HCT116 (cell line): ENCODE measurements around the gene SLC35F3. TPM values are rescaled to one million over a fixed set of nuclear protein-coding genes. Genes with fewer than 3 reads are reported as not detected.

Experiments used
- ATAC-seq: fragments of 200-7000 bp; cut with Tn5 transposase; 2 replicates; pipeline ENCODE4 v1.9.1; 2020; ENCODE audit warnings: mild to moderate bottlenecking, moderate library complexity
- BruUV-seq: library from RNA; stranded (reverse); fragments of 400-500 nt; replicated peaks from 2 replicates; lab custom pipeline; 2021; lab: Mats Ljungman, UMichigan
- CTCF ChIA-PET: fragments of 300-600 bp; sonication (Branson Sonifier 250); formaldehyde crosslinking; loops from one replicate; lab custom pipeline; 2021; ENCODE audit warnings: antibody characterized with exemption; lab: Charles Lee
- POLR2A ChIA-PET: fragments of 300-600, 350-600 bp; sonication (Branson Sonifier 250); formaldehyde crosslinking; loops from one replicate; lab custom pipeline; 2021; ENCODE audit warnings: antibody characterized with exemption; lab: Charles Lee
- RAD21 ChIA-PET, 2 experiments: fragments of 300-600 bp; sonication (Branson Sonifier 250); formaldehyde crosslinking; loops; one replicate each; lab custom pipeline; 2023; ENCODE audit warnings: low total read pairs in 2 of 2; ENCODE audit not compliant: uncharacterized antibody in 2 of 2, unreplicated experiment in 2 of 2, low non-redundant PET in 1 of 2; lab: Charles Lee
- DNase-seq: peaks from one replicate; pipeline ENCODE4 v3.0.0-alpha.2; 2010; ENCODE audit warnings: low read depth, low spot score
- H2AFZ ChIP-seq: fragments of 200-600 bp; shearing (Covaris generic), sonication (generic); 2 replicates; pipeline ENCODE4 v1.6.1; 2017; ENCODE audit warnings: low read depth, mixed run types, mixed read lengths, antibody characterized with exemption, low read length; ENCODE audit not compliant: poor library complexity, severe bottlenecking
- H3K27ac ChIP-seq: 2 replicates; pipeline ENCODE4 v1.5.1; 2012; ENCODE audit warnings: low read depth, low read length
- H3K27me3 ChIP-seq: fragments of 200-600 bp; sonication (generic); 2 replicates; pipeline ENCODE4 v1.6.1; 2016; ENCODE audit warnings: mixed run types, low read length, mixed read lengths; ENCODE audit not compliant: insufficient read depth
- H3K36me3 ChIP-seq, 2 experiments: fragments of 200-500 bp in 1 of 2; fragments of 200-600 bp in 1 of 2; sonication (Bioruptor generic) in 1 of 2; sonication (generic) in 1 of 2; 2 replicates each; pipeline versions ENCODE4 v1.5.1 to v1.6.1; 2014 to 2016; ENCODE audit warnings: low read length in 2 of 2, inconsistent platforms in 1 of 2, mixed read lengths in 1 of 2, mixed run types in 1 of 2; ENCODE audit not compliant: insufficient read depth in 2 of 2, control insufficient read depth in 1 of 2
- H3K4me1 ChIP-seq, 2 experiments: fragments of 200-600 bp in 1 of 2; sonication (generic) in 1 of 2; 2 replicates each; pipeline versions ENCODE4 v1.5.1 to v1.6.1; 2012 to 2017; ENCODE audit warnings: low read length in 2 of 2, inconsistent platforms in 1 of 2, mild to moderate bottlenecking in 1 of 2, mixed read lengths in 1 of 2, mixed run types in 1 of 2, moderate library complexity in 1 of 2; ENCODE audit not compliant: insufficient read depth in 2 of 2, control insufficient read depth in 1 of 2
- H3K4me2 ChIP-seq: fragments of 200-600 bp; sonication (generic); 2 replicates; pipeline ENCODE4 v1.6.1; 2017; ENCODE audit warnings: mixed run types, low read length, mixed read lengths
- H3K4me3 ChIP-seq, 2 experiments: fragments of 200-600 bp in 1 of 2; sonication (generic) in 1 of 2; replicated peaks in 1 of 2; 2 replicates each; pipeline ENCODE4 v1.5.1; 2011 to 2016; ENCODE audit warnings: low read length in 2 of 2, control low read depth in 1 of 2, low read depth in 1 of 2, mild to moderate bottlenecking in 1 of 2, mixed read lengths in 1 of 2, mixed run types in 1 of 2
- H3K79me2 ChIP-seq: fragments of 200-600 bp; sonication (generic); 2 replicates; pipeline ENCODE4 v1.6.1; 2017; ENCODE audit warnings: mild to moderate bottlenecking, mixed run types, low read length, moderate library complexity, mixed read lengths; ENCODE audit not compliant: insufficient read depth
- H3K9ac ChIP-seq: fragments of 200-600 bp; sonication (generic); 2 replicates; pipeline ENCODE4 v1.6.1; 2016; ENCODE audit warnings: low read length, mixed read lengths
- H3K9me2 ChIP-seq: fragments of 200-600 bp; sonication (generic), shearing (Covaris generic); 2 replicates; pipeline ENCODE4 v1.6.1; 2017; ENCODE audit warnings: mixed run types, mild to moderate bottlenecking, moderate library complexity; ENCODE audit not compliant: insufficient read depth
- H3K9me3 ChIP-seq, 2 experiments: fragments of 200-500 bp in 1 of 2; fragments of 200-600 bp in 1 of 2; sonication (Bioruptor generic) in 1 of 2; sonication (generic) in 1 of 2; 2 replicates each; pipeline ENCODE4 v1.6.1; 2014 to 2017; ENCODE audit warnings: low read length in 2 of 2, mixed read lengths in 2 of 2, inconsistent platforms in 1 of 2, low read depth in 1 of 2, mild to moderate bottlenecking in 1 of 2, mixed run types in 1 of 2, moderate library complexity in 1 of 2; ENCODE audit not compliant: control insufficient read depth in 1 of 2, insufficient read depth in 1 of 2
- H4K20me1 ChIP-seq: fragments of 200-600 bp; sonication (generic), shearing (Covaris generic); 2 replicates; pipeline ENCODE4 v1.6.1; 2017; ENCODE audit warnings: mixed run types, mild to moderate bottlenecking, moderate library complexity; ENCODE audit not compliant: insufficient read depth
- CEBPB ChIP-seq: IDR thresholded peaks from 2 replicates; pipeline ENCODE4 v1.6.1; 2012; ENCODE audit warnings: low read depth
- CTCF ChIP-seq, 3 experiments: fragments of 200-600 bp in 1 of 3; sonication (generic) in 1 of 3; IDR thresholded peaks in 2 of 3; conservative IDR thresholded peaks in 1 of 3; 2 replicates each; pipeline ENCODE4 v1.5.1; 2012 to 2017; ENCODE audit warnings: low read depth in 2 of 3, low read length in 2 of 3, antibody characterized with exemption in 1 of 3, borderline replicate concordance in 1 of 3, control low read depth in 1 of 3, mild to moderate bottlenecking in 1 of 3, mixed read lengths in 1 of 3, mixed run types in 1 of 3, moderate library complexity in 1 of 3; ENCODE audit not compliant: insufficient read depth in 1 of 3
- EGR1 ChIP-seq: IDR thresholded peaks from 2 replicates; pipeline ENCODE4 v1.6.1; 2012; ENCODE audit warnings: low read depth
- ELF1 ChIP-seq: IDR thresholded peaks from 2 replicates; pipeline ENCODE4 v1.6.1; 2012; ENCODE audit warnings: low read depth, borderline replicate concordance
- JUND ChIP-seq: IDR thresholded peaks from 2 replicates; pipeline ENCODE4 v1.6.1; 2012
- MAX ChIP-seq: IDR thresholded peaks from 2 replicates; pipeline ENCODE4 v1.6.1; 2012
- POLR2A ChIP-seq: IDR thresholded peaks from 2 replicates; pipeline ENCODE4 v1.7.0; 2011; ENCODE audit warnings: borderline replicate concordance; ENCODE audit not compliant: insufficient read depth, insufficient read length; ENCODE audit errors: extremely low read depth
- RAD21 ChIP-seq: IDR thresholded peaks from 2 replicates; pipeline ENCODE4 v1.6.1; 2012; ENCODE audit warnings: low read depth, mild to moderate bottlenecking
- SIN3A ChIP-seq: IDR thresholded peaks from 2 replicates; pipeline ENCODE4 v1.6.1; 2012; ENCODE audit warnings: low read depth
- TCF7L2 ChIP-seq: IDR thresholded peaks from 2 replicates; pipeline ENCODE4 v1.7.0; 2011; ENCODE audit warnings: borderline replicate concordance, inconsistent platforms; ENCODE audit not compliant: insufficient read depth, insufficient read length; ENCODE audit errors: extremely low read depth
- ZFX ChIP-seq: fragments of 450-650 bp; IDR thresholded peaks from 2 replicates; pipeline ENCODE4 v1.6.1; 2017
- ZNF274 ChIP-seq: fragments of 200-500 bp; sonication (Bioruptor generic); IDR thresholded peaks from 2 replicates; pipeline ENCODE4 v1.6.1; 2014; ENCODE audit warnings: mild to moderate bottlenecking, low read depth, low read length, inconsistent platforms
- intact Hi-C: fragments of 100-400 bp; cut with micrococcal nuclease; formaldehyde crosslinking; loops from 2 replicates; pipeline ENCODE4 v1.10.0; 2022
- total RNA-seq: library from RNA; stranded (reverse); gene quantifications from one replicate; pipeline ENCODE4 v1.2.1, GENCODE V29; 2021; ENCODE audit not compliant: unreplicated experiment

SLC35F3 gene
- total RNA-seq, 1 experiment from 2014 or later = 6.4 TPM

- H3K9me3 ChIP-seq = no peaks in the 10 kb centered on the region
- no peaks in the 10 kb centered on the region for H3K36me3 ChIP-seq
- H3K27me3 ChIP-seq = no peaks in the 10 kb centered on the region
- H4K20me1 ChIP-seq = no peaks in the 10 kb centered on the region; the same call in 1 of the 2 replicates
- no peak overlapping the region; the same call in 1 of the 2 replicates for H3K9ac ChIP-seq
- H3K27ac ChIP-seq = no peak overlapping the region
- no peak for TF ChIP-seq TCF7L2
- TF ChIP-seq ELF1 = no peak
- TF ChIP-seq CEBPB = no peak
- no peak for TF ChIP-seq POLR2A
- no peak for TF ChIP-seq EGR1
- no peak for TF ChIP-seq ZFX
- TF ChIP-seq MAX = no peak
- no peak for TF ChIP-seq JUND
- TF ChIP-seq CTCF (IDR thresholded peaks at IDR 0.05 in 2 of 3, conservative IDR thresholded peaks at IDR 0.05 in 1 of 3; ENCODE audit: borderline replicate concordance in 1 of 3, insufficient read depth in 1 of 3, low read depth in 2 of 3, low read length in 2 of 3) = no peak
- TF ChIP-seq SIN3A = no peak
- no peak for TF ChIP-seq ZNF274
- no peak for TF ChIP-seq RAD21
- ChIA-PET POLR2A (no interaction called here), CTCF (no interaction called here), RAD21 (no interaction called here)
- H2AFZ ChIP-seq = no peak overlapping the region
- no peaks in the 10 kb centered on the region for H3K9me2 ChIP-seq
- ATAC-seq (no peak), DNase-seq (no peak)
- H3K79me2 ChIP-seq = peaks cover 9% of the 10 kb centered on the region
- peak overlapping the region; percentile 19; the same call in 1 of the 2 replicates for H3K4me2 ChIP-seq
- no peak overlapping the region for H3K4me3 ChIP-seq
- no TSS peak for BruUV-seq
- intact Hi-C loops = no loop called here
- H3K4me1 ChIP-seq = peaks cover 0 to 17% of the 10 kb centered on the region in 2 experiments; a peak in 2 of 4 replicates
Measured at GRCh38 chr1:233945979-233946378, 41.5 kb downstream of the SLC35F3 start.
